HG03097 (cell line): ENCODE results near the gene PTPRB.

Experiments
- ATAC-seq: cut with Tn5 transposase; IDR thresholded peaks from one replicate; pipeline ENCODE4 v1.9.1; 2021; ENCODE audit not compliant: unreplicated experiment, low FRiP score

The PTPRB gene

GRCh38 chr12:70598467-70599193, 38.6 kb downstream of the PTPRB start:
- no peak for ATAC-seq

- no peak for ATAC-seq
Observed at GRCh38 chr12:70592664-70593063, 44.6 kb downstream of the PTPRB start.

DNA sequence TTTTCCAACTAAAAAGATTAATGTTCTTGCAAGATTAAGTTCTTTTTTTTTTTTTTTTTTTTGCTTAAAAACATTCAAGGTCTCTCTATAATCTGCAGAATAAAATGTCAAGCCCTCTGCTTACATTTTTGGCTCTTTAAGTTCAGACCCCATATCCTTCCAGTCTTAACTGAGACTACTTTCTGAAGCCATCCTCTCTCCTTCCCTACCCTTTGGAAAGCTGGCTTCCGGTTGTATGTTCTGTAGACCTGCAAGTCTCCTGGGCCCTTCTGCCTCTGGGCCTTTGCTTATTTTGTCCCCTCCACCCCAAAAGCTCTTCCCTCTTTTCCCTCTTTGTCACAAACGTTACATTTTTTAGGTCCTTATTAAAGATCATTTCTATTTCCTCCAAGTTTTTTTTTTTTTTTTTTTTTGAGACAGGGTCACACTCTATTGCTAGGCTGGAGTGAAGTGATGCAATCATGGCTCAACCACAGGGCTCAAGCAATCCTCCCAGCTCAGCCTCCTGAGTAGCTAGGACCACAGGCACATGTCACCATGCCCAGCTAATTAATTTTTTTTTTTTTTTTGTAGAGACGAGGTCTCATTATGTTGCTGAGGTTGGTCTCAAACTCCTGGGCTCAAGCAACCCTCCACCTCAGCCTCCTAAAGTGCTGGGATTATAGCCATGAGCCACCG, 46.5 kb downstream of the PTPRB start:
- ATAC-seq: no peak

DNA sequence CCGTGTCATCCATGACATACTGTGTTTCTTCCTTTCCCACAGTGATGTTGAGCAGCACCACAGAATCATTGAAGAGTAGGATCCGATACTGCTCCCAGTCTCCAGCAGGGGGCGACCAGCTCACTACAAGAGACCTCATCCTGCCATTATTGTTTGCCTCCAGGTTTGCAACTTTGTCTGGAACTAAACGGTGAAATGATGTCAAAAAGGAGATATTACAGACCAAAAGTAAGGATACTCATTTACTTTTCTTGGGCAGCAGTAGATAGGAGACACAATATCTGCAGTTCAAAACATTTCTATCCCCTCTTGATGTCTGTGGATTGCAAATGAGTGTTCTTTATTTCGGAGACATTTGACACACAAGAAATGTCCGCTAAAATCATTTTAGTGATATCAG, 47.2 kb downstream of the PTPRB start:
- no peak for ATAC-seq

GRCh38 chr12:70584332-70584731, 52.9 kb downstream of the PTPRB start:
- no peak for ATAC-seq

DNA sequence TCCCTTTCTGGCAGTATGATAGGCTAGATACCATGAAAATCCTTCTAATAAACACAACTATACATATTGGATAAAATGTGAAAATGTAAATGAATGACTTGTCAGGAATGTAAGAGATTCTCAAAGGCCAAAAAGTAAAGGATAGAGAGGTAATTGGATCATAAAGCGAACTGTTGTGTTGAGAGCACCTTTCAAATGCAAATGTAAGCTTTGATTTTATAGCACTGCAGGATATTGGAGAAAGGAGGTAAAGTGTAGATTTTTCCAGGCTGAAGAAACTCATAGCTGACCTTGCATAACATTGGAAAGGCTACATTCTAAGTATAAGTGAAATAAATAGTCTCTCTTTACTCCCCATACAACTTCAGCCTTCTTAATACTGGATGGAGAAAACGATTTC, 54.0 kb downstream of the PTPRB start:
- no peak for ATAC-seq

DNA sequence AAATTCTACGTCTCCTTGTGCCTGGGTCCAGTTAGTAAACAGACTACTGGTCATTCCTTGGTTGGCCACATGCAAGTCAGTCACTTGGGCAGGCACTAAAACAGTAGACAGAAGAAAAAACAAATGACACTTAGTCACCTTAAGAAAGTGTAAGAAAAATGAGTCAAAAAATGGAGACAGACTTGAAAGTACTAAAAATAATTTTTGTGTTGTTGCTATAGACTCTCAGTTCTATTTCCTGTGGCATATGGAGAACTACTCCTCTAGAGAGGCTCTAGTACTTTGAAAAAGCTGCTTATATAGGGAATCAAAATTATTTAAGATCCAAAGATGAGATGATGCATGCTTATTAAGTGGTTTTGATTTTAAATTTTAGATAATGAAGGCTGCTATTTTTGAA, 56.0 kb downstream of the PTPRB start:
- ATAC-seq: no peak

GRCh38 chr12:70577283-70577634, 60.0 kb downstream of the PTPRB start:
- ATAC-seq: no peak

- peak; percentile 65 for ATAC-seq
Observed at GRCh38 chr12:70576341-70577282, 60.6 kb downstream of the PTPRB start.

- ATAC-seq: no peak
Observed at GRCh38 chr12:70571705-70572268, 65.4 kb downstream of the PTPRB start.

- no peak for ATAC-seq
Observed at GRCh38 chr12:70571029-70571428, 66.2 kb downstream of the PTPRB start.

GRCh38 chr12:70561550-70561949, 75.7 kb downstream of the PTPRB start:
- no peak for ATAC-seq

DNA sequence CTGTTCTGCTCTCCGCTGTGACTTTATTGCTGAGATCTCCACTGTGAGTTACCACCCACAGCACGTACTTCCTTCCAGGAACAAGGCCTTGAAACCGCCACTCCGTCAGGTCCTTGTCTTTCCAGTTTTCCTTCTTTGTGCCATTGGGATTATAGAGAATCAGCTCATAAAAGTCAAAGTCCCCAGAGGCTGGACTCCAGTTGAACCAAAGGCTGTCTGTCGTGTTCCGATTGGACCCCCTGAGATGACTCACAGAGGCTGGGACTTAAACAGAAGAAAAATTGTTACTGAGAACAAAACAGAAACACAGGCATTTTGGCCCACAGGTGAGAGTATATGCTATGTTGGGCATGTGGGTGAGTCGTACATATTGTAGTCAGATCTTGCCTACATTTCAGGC, 76.6 kb downstream of the PTPRB start:
- no peak for ATAC-seq

DNA sequence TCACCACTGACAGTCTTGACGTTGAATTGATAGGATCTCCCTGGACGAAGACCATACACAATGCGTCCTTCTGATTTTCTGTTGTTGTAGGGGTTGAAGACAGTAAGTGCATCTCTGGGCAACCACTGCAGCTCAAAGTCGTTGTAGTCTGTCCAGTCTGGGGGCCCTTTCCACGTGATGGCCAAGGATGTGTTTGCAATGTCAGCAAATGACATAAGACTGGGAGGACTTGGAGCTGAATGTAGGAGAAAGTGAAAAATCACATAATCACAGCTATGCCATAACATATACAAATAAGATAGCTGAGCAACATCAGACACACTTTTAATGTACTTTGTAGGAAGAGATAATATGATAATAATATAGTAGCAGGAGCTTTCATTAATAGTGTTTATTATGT, 77.8 kb downstream of the PTPRB start:
- no peak for ATAC-seq

GRCh38 chr12:70557583-70558191, 79.5 kb downstream of the PTPRB start:
- no peak for ATAC-seq

DNA sequence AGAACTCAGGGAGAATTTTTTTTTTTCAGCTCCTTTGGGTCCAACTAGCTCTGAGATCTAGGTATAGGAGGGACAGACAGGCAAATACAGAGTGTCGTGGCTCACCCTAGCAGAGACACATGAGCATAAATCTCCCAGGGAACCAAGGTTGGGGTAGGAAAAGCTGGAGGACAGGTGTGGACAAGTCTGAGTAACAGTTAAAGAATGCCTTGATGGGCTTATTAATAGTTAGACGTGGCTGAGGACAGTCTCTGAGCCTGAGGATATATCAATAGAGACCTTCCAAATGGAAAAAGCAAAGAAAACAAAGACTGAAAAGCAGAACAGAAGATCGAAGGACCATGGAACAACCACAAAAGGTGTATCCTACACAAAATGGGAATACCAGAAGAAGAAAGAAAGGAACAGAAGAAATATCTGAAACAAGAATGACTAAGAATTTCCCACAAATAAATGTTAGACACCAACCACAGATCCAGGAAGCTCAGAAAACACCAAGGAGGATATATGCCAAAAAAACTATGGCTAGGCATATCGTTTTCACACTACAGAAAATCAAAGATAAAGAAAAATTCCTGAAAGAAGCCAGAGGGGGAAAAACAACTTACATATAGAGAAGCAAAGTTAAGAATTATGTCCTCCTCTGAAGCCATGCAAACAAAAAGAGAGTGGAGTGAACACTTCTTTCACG, 80.9 kb downstream of the PTPRB start:
- ATAC-seq: no peak

DNA sequence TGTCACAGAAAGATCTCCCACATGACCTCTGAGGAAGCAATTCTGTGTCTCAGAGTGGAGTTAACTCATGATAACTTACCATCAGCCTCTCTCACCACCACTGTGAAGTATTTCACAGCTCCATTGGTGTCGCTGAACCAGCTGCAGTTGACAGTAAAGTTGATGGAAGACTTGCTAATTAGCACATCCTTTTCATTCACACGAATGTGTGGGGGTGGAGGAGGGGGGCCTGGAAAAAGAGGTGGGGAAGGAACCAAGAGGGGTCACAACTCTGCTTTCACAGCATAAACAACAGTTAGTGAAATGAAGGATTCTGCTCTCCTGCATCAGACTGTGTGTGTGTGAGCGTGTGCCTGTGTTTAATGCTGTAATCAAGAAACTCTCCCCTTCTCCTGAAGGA, 82.1 kb downstream of the PTPRB start:
- no peak for ATAC-seq

- ATAC-seq: no peak
Observed at GRCh38 chr12:70553391-70553859, 83.8 kb downstream of the PTPRB start.

GRCh38 chr12:70551731-70552130, 85.5 kb downstream of the PTPRB start:
- no peak for ATAC-seq

DNA sequence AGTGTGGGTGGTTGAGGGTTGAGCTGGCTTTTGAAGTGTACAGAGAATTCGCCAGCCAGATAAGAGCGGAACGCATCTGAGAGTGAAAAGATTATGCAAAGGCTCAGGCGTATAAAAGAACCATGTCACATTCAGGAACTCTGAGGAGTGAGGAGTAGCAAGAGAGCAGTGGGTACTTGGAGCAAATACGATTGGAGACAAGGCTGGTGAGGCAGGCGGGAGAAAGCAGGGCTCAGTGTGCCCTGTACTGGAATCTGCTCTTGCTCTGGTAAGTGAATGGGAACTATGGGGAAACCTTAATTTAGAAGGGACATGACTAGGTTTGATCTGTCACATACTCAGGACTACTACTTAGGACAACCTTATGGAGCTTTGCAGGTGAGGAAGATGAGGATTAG, 87.0 kb downstream of the PTPRB start:
- ATAC-seq: no peak
